Activated CD4-positive, alpha-beta T cell treated with anti-CD3 and anti-CD28 coated beads, Interleukin-2, Interleukin-4, amounts not matched to agents 100 ng/mL and 50 ng/mL, durations not matched to agents 16 hours and 8 hours (primary cell): ENCODE results near the gene TMEM145.

Source experiments
- DNase-seq: peaks from one replicate; pipeline ENCODE4 v3.0.0-alpha.2; 2020; ENCODE audit warnings: low spot score

TMEM145 gene

GRCh38 chr19:42361545-42361910, 48.4 kb downstream of the TMEM145 start:
- no peak for DNase-seq

DNA sequence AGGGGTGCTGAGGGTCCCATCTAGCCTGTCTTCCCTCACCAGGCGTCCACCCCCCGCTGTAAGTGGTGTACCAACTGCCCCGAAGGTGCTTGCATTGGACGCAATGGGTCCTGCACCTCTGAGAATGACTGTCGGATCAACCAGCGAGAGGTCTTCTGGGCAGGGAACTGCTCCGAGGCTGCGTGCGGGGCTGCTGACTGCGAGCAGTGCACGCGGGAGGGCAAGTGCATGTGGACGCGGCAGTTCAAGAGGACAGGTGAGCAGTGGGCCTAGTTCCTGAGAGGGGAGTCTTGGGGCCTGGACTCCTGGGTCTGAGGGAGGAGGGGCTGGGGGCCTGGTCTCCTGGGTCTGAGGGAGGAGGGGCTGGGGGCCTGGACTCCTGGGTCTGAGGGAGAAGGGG, 49.2 kb downstream of the TMEM145 start:
- DNase-seq: no peak

DNA sequence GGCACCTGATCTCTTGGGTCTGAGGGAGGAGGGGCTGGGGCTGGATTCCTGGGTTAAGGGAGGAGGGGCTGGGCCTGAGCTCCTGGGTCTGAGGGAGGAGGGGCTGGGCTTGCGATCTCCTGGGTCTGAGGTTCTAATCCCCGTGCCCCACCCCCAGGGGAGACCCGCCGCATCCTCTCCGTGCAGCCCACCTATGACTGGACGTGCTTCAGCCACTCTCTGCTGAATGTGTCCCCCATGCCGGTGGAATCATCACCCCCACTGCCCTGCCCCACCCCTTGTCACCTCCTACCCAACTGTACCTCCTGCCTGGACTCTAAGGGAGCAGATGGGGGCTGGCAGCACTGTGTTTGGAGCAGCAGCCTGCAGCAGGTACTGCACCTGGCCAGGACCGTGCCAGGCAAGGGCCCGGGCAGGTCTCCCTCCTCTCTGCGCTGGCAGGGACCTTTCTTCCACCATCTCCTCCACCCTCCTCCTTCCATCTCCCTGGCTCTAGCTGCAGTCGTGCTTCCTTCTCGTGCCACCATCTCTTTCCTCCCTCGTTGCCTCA, 49.9 kb downstream of the TMEM145 start:
- no peak for DNase-seq

- no peak for DNase-seq
These were observed 50.7 kb downstream of the TMEM145 start for GRCh38 chr19:42363614-42364346.

DNA sequence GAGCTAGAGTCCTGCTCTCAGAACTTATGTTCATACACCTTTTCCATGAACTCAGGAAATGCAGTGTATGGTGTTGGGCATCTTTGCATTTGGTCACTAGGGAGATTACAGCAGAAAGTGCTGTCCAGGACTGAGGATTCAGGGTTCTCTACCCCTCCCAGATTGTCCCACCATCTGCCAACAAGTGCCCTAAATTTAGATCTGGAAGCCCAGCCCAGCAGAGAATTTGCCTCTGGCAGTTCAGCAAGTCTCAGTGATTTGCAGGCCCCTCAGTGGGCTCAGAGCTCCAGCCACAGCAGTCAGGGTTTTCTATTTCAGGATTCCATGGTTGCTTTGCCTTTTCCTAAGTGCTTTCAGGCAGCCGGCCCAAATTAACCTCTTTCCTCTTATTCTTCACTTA, 53.6 kb downstream of the TMEM145 start:
- DNase-seq: no peak

- no peak for DNase-seq
These were observed 54.8 kb downstream of the TMEM145 start for GRCh38 chr19:42367929-42368328.

GRCh38 chr19:42368360-42368759, 55.3 kb downstream of the TMEM145 start:
- no peak for DNase-seq

- no peak for DNase-seq
These were observed 55.7 kb downstream of the TMEM145 start for GRCh38 chr19:42368765-42369164.

GRCh38 chr19:42369433-42370067, 56.4 kb downstream of the TMEM145 start:
- no peak for DNase-seq

DNA sequence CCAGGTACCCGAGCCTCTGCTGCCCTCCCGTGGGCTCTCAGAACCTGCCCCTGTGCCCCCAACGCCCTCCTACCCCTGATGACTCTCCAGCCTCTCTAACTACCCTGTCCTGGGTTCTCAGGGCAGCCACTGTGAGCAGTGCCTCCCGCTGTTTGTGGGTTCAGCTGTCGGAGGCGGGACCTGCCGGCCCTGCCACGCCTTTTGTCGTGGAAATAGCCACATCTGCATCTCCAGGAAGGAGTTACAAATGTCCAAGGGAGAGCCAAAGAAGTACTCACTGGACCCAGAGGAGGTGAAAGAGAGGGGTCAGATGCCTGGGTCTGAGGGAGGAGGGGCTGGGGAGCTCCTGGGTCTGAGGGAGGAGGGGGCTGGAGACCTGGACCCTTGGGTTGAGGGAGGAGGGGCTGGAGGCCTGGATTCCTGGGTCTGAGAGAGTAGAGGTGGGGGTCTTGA, 57.0 kb downstream of the TMEM145 start:
- no peak for DNase-seq

GRCh38 chr19:42370626-42371175, 57.6 kb downstream of the TMEM145 start:
- DNase-seq: no peak
